Superior temporal gyrus (tissue), 1 donor: ENCODE measurements around the gene TGIF2.
"Not testable (repeated sequence)": the region's sequence is repeated elsewhere in the genome, so short reads cannot be mapped to it uniquely, and the experiment has no call there.

ENCODE experiments used
- DNase-seq: peaks from one replicate; pipeline ENCODE4 v3.0.0-alpha.2; 2016; ENCODE audit errors: extremely low spot score

The TGIF2 gene

DNA sequence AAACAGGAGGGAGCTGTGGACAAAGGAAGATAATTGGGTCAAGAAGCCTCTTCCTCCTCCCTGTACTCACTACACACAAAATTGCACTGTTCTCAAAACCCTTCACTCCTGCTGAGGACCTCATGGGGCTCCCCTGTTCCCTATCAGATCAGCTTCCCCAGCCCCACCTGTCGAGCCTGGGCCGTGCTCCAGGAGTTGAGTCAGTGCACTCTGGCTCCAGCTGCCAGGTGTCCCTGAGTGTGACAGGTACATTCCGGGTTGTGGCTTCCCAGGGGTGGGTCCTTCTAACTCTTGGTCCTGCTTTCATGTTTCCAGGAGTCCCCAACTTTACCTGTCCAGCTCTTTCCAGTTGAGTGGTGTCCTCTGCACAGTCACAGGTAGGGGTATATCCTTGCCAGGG lies 40.6 kb downstream of the TGIF2 start:
- no peak for DNase-seq

DNA sequence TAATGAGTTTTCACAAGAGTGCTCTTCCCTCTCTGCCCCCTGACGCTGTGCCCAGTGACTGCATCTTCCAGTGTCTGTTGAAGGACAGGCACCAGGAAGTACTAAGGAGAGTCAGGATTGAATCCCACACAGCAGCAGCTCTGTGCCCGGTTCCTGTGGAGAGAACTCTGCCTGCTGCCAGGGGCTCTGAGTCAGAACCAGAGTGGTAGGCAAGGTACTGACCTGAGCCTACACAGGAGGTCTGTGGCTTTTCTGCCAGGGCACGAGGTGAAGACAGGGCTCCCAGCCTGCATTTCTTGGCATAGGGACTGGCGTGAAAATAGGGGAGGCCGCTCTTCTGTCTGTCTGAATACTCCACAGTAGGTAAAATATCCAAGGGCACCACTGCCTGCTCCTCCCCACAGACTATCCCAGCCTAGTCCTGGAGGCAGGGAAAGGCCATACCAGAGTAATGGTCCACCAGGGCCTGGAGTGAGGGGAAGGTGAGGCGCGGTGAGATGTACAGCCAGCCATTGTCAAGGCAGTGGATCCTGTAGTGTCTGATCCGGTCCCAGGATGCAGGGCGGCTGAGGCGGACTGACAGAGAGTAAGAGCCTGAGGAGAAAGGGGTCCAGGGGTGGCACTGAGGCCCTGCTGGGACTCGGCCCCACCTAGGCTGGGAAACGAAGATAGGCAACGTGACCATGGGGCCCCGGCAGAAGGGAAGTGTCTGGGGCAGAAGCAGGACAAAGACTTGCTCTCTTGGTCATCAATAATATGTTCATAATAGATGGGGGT lies 41.6 kb downstream of the TGIF2 start:
- DNase-seq: no peak

DNA sequence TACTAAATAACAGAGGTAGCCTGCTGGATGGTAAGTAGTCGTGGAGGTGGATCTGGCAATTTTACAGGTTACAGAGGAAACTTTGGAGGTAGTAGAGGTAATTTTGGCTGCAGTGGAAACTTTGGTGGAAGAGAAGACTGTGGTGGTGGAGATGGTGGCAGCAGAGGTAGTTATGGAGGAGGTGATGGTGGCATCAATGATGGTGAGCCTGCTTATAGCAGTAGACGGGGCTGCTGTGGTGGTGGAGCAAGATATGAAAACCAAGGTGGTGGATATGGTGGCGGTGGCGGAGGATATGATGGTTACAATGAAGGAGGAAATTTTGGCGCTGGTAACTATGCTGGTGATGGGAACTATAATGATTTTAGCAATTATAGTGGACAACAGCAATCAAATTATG lies 47.5 kb downstream of the TGIF2 start:
- no peak for DNase-seq

GRCh38 chr20:36623444-36623843 lies 50.0 kb downstream of the TGIF2 start:
- DNase-seq: no peak

DNA sequence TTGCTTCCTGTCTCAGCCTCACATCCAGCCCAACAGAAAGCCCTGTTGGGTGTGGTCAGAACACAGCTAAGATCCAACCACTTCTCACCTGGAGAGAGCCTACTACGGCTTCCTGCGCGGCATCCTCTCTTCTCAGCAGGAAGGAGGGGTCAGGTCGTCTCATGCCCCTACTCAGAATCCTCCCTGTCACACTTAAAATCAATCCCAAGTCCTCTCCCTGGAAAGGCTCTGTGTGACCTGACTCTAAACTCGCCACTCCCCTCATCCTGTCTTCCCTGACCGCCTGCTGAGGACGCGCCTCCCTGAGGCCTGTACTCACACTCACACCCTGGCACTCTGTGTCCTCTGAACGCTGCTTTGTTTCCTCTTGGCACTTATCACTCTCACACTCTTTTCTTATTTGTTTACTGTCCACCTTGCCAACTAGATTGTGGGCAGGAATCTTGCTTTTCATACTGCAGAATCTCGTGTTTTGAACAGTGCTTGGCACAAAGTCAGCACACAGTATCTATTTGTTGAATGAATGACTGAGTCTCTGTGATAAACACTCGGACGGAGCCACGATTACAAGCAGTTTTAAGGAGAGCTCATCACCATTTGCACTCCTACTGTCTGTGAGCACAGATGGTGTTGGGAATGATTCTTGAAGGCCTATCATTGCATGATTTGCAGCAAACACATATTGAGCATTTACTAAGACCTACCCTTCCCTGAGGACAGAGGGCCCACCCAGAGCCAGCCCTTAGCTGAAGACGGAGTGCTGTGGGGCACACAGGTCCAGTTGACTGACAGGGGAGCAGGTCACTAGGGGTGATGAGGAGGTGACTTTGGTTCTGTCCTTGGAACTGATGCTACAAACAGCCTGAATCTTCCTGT lies 50.9 kb downstream of the TGIF2 start:
- DNase-seq: peak; percentile 24

DNA sequence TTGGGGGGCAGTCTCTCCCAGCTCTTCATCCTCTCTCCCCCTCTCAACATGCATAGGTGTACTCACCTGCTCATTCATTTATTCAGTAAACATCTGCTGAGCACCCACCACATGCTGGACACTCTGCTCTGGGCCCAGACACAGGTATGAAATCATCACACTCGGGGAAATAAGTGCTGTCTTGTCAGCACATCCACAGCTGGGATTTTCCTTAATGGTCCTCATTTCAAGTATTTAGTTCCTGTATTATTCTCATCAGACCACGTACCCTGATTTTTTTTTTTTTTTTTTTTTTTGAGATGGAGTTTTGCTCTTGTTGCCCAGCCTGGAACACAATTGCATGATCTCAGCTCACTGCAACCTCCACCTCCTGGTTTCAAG lies 51.5 kb downstream of the TGIF2 start:
- DNase-seq: no peak

DNA sequence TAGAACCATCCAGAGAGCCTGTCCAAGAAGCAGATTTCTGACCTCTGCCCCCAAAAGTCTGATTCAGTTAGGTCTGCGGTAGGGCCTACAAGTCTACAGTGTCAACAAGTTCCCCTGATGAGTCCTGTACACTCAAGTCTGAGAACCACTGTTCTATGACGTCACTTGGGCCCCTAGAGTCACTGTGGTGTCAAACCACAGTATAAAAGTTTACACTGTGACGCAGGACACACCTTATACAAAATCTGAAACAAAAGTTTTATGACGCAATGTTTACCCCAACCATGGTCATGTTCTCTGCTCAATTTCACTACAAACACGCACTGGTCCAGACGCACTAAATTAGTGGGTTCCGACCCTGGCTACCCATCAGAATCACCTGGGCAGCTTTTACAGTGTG lies 54.7 kb downstream of the TGIF2 start:
- no peak for DNase-seq

GRCh38 chr20:36629719-36630681 lies 56.6 kb downstream of the TGIF2 start:
- no peak for DNase-seq

DNA sequence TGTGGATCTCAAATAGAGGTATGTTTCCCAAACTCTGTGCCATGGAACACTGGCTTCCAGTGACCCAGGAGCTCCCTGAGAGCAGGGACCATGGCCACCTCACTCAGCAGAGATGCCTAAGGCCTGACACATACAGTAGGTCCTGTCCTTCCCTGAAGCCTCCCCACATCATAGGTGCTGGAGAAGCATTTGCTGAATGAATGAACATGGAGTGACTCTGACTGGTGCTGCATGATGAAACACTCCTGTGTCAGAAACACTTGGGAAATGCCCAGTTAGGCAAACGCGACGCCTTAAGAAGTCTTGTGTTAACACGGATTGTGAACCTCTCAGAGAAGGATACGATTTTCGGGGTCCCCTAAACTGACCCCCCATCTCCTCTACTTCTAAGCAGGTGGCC lies 58.2 kb downstream of the TGIF2 start:
- no peak for DNase-seq

- no peak for DNase-seq
These were observed 58.7 kb downstream of the TGIF2 start for GRCh38 chr20:36632147-36632486.

GRCh38 chr20:36632487-36633284 lies 59.3 kb downstream of the TGIF2 start:
- DNase-seq: no peak

GRCh38 chr20:36633285-36633772 lies 59.9 kb downstream of the TGIF2 start:
- no peak for DNase-seq

DNA sequence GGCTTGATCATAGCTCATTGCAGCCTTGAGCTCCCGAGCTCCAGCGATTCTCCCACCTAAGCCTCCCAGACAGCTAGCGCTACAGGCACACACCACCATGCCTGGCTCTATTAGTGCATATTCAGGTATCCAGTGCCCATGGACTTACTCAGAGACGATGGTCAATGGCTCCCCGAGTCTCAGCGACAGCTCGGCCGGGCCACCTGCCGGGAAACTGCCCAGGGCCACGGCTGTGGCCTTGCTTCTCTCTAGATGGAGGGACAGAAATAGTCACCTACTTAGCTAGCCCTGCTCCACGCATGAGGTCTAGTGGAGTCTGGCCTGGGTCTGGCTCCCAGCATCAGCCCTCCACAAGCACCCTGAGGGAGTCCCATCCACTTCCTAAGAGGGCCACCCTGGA lies 60.9 kb downstream of the TGIF2 start:
- DNase-seq: no peak

DNA sequence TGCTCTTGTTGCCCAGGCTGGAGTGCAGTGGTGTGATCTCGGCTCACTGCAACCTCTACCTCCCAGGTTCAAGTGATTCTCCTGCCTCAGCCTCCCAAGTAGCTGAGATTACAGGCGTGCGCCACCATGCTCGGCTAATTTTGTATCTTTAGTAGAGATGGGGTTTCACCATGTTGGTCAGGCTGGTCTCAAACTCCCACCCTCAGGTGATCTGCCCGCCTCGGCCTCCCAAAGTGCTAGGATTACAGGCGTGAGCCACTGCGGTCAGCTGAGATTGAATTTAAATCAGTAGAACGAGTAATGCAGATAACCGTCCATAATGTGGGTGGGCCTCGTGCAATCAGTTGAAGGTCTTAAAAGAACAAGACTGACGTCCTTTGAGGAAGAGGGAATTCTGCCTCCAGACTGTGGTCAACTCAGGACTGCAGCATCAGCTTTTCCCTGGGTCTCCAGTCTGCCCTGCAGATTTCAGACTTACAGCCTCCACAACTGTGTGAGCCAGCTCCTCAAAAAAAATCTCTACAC lies 65.5 kb downstream of the TGIF2 start:
- DNase-seq: not testable (repeated sequence)

DNA sequence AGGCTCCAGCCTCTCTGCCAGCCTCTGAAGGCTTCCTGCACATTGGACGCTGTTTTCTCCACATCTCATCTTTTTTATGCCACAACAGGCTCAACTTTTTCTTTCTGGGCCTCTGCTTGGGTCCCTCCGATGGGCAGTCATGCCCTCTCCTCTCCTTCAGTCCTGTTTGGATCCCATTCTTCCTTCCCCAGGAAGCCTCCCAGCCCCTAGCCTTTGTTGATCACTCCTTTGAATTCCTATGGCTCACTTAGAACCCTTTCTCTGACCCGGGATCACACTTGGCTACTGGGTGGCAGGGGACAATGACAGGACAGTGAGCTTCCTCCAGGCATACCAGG lies 68.1 kb downstream of the TGIF2 start:
- no peak for DNase-seq

- no peak for DNase-seq
These were observed 68.7 kb downstream of the TGIF2 start for GRCh38 chr20:36642136-36642535.
